Body of pancreas (tissue), 4 donors: ENCODE data around the gene EID1.

Source experiments
- CTCF ChIP-seq, 7 experiments: fragments of 450-650 bp in 4 of 7; fragments of 200-600 bp in 3 of 7; sonication (generic) in 3 of 7; IDR thresholded peaks; one replicate each; pipeline ENCODE4 v1.5.1; 2016 to 2019; ENCODE audit warnings: antibody characterized with exemption in 7 of 7
- POLR2A ChIP-seq, 3 donors: fragments of 450-650 bp; IDR thresholded peaks; one replicate each; pipeline ENCODE4 v1.6.1; 2016; ENCODE audit warnings: antibody characterized with exemption in 3 of 3, mild to moderate bottlenecking in 2 of 3

- no peak for TF ChIP-seq CTCF (IDR thresholded peaks at IDR 0.05)
- TF ChIP-seq POLR2A (IDR thresholded peaks at IDR 0.05) = no peak
Observed at GRCh38 chr15:48913141-48913540, 35.2 kb downstream of the EID1 start.
